Thyroid gland (tissue), 4 donors: ENCODE results near the gene TSPAN9. TPM values are rescaled to one million over a fixed set of nuclear protein-coding genes. Genes with fewer than 3 reads are reported as not detected.

Experiments used
- DNase-seq, 2 donors: peaks; one replicate each; pipeline ENCODE4 v3.0.0-alpha.2; 2019
- H3K27ac ChIP-seq, 3 donors: fragments of 200-600 bp; sonication (generic); 1 replicate in 2 of 3; 2 replicates in 1 of 3; pipeline ENCODE4 v1.5.1; 2016 to 2019; ENCODE audit warnings: mild to moderate bottlenecking in 1 of 3, moderate library complexity in 1 of 3
- H3K27me3 ChIP-seq: fragments of 200-600 bp; sonication (generic); one replicate; pipeline ENCODE4 v1.5.1; 2019
- H3K36me3 ChIP-seq, 2 donors: fragments of 200-600 bp; sonication (generic); one replicate each; pipeline ENCODE4 v1.5.1; 2016 to 2019
- H3K4me1 ChIP-seq, 2 donors: fragments of 200-600 bp; sonication (generic); one replicate each; pipeline ENCODE4 v1.5.1; 2017 to 2019
- H3K4me3 ChIP-seq, 3 donors: fragments of 200-600 bp; sonication (generic); replicated peaks in 1 of 3; 1 replicate in 2 of 3; 2 replicates in 1 of 3; pipeline ENCODE4 v1.5.1; 2016; ENCODE audit warnings: mild to moderate bottlenecking in 1 of 3
- H3K9me3 ChIP-seq: fragments of 200-600 bp; sonication (generic); one replicate; pipeline ENCODE4 v1.5.1; 2017
- POLR2A ChIP-seq, 2 donors: fragments of 450-650 bp; IDR thresholded peaks; one replicate each; pipeline ENCODE4 v1.6.1; 2017; ENCODE audit warnings: antibody characterized with exemption in 2 of 2, mild to moderate bottlenecking in 2 of 2, moderate library complexity in 1 of 2
- WGBS, 2 donors: methylation state at CpG; one replicate each; pipeline ENCODE4 v1.1.5; 2017; 5-methylcytosine and 5-hydroxymethylcytosine counted together
- intact Hi-C: fragments of 100-400 bp; cut with DNase I; formaldehyde crosslinking; loops from one replicate; pipeline ENCODE4 v1.15.1; 2023
- small RNA-seq: library from RNA; depleted of rRNA; stranded (forward); fragments of <200 nt; gene quantifications from one replicate; pipeline ENCODE3, GENCODE V24; 2016
- total RNA-seq, 4 donors: library from RNA; depleted of rRNA; stranded (reverse); fragments of >200 nt; gene quantifications; one replicate each; pipeline ENCODE4 v1.2.3, GENCODE V29; 2016
- TF ChIP-seq, protein P1 (sequence below), 6 experiments: fragments of 200-600 bp in 3 of 6; fragments of 450-650 bp in 3 of 6; sonication (generic) in 3 of 6; IDR thresholded peaks; one replicate each; pipeline ENCODE4 v1.5.1; 2016 to 2019; ENCODE audit warnings: antibody characterized with exemption in 6 of 6, mild to moderate bottlenecking in 2 of 6, inconsistent platforms in 1 of 6, moderate library complexity in 1 of 6

Gene TSPAN9
- total RNA-seq, 4 donors from 2014 or later, result 26.9 to 47.5 (median 33.2) TPM

DNA sequence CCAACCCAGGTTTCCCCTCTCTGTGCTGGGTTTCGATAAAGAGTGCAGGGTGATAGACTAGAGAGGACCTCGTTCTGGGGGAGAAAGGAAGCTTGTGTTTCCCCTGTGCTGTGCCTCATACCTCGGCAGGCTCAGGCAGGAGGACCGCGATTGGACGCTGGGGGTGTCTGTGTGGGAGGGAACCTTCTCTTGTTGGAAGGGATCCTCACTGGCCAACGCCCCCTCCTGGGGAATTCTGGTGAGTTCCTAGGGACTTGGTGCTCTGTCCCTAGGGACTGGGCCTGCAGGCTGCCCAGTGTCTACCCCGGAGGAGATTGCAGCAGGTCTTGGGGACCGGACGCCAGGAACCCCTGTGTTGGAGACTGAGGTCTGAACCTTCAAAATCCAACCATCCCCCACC is 256.4 kb downstream of the TSPAN9 start:
- H3K9me3 ChIP-seq, result no peaks in the 10 kb centered on the region
- TF ChIP-seq, protein P1, sequence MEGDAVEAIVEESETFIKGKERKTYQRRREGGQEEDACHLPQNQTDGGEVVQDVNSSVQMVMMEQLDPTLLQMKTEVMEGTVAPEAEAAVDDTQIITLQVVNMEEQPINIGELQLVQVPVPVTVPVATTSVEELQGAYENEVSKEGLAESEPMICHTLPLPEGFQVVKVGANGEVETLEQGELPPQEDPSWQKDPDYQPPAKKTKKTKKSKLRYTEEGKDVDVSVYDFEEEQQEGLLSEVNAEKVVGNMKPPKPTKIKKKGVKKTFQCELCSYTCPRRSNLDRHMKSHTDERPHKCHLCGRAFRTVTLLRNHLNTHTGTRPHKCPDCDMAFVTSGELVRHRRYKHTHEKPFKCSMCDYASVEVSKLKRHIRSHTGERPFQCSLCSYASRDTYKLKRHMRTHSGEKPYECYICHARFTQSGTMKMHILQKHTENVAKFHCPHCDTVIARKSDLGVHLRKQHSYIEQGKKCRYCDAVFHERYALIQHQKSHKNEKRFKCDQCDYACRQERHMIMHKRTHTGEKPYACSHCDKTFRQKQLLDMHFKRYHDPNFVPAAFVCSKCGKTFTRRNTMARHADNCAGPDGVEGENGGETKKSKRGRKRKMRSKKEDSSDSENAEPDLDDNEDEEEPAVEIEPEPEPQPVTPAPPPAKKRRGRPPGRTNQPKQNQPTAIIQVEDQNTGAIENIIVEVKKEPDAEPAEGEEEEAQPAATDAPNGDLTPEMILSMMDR (IDR thresholded peaks at IDR 0.05), result no peak
- no peak for TF ChIP-seq POLR2A (IDR thresholded peaks at IDR 0.05)
- H3K4me3 ChIP-seq, result no peak overlapping the region
- 54 to 56% methylated on average over 7 to 10 of the region's 10 CpGs for WGBS, 2 donors
- no peaks in the 10 kb centered on the region for H3K27me3 ChIP-seq
- intact Hi-C loops, result no loop called here
- DNase-seq, result no peak
- H3K4me1 ChIP-seq, result peaks cover 5 to 11% of the 10 kb centered on the region in 2 donors
- H3K36me3 ChIP-seq, result no peaks in the 10 kb centered on the region
- no peak overlapping the region for H3K27ac ChIP-seq

DNA sequence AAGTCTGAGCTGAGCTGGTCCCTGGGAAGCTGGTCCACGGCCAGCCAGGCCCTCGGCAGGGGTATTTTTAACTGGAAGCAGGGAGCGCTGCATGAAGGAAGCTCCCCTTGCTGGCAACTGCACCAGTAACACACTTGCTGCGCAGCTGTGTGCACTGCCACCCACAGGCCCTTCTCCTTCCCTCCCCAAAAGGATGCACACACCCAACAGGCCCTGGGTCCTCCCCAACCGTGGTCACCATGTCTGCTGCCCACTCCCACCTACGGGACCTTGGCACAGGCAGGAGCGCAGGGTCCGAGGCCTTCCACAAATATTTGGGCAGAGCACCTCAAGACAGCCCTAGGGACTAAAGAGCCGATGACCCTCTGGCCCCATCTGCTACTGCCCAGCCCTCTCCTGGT is 256.8 kb downstream of the TSPAN9 start:
- H3K4me3 ChIP-seq, result no peak overlapping the region
- WGBS, 2 donors, result 88 to 95% methylated on average over 5 to 7 of the region's 9 CpGs
- no peaks in the 10 kb centered on the region for H3K36me3 ChIP-seq
- H3K27me3 ChIP-seq, result no peaks in the 10 kb centered on the region
- intact Hi-C loops, result no loop called here
- no peak for DNase-seq
- TF ChIP-seq POLR2A (IDR thresholded peaks at IDR 0.05), result no peak
- TF ChIP-seq, protein P1 (IDR thresholded peaks at IDR 0.05), result no peak
- H3K9me3 ChIP-seq, result no peaks in the 10 kb centered on the region
- H3K4me1 ChIP-seq, result peaks cover 3 to 7% of the 10 kb centered on the region in 2 donors
- H3K27ac ChIP-seq, result no peak overlapping the region

DNA sequence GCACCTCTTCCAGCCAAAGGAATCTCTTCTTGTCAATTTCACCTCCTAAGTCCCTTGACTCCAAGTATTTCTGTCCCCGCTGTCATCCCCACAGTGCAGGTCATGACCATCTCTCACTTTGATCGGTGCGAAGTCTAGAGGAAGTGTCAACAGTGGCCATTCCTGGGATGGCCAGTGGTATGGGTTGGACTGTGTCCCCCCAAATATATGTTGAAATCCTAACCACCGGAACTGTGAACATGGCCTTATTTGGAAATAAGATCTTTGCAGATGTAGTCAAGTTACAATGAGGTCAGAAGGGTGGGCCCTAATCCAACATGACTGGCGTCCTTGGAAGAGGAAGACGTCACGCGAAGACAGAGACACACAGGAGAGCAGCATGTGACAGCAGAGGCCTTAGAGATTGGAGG is 257.9 kb downstream of the TSPAN9 start:
- no peak for DNase-seq
- H3K4me3 ChIP-seq, result no peak overlapping the region
- H3K9me3 ChIP-seq, result no peaks in the 10 kb centered on the region
- no peaks in the 10 kb centered on the region for H3K27me3 ChIP-seq
- WGBS, 2 donors, result 89 to 96% methylated on average over 8 of the region's 8 CpGs
- no peaks in the 10 kb centered on the region for H3K4me1 ChIP-seq
- no peak overlapping the region for H3K27ac ChIP-seq
- TF ChIP-seq POLR2A (IDR thresholded peaks at IDR 0.05), result no peak
- TF ChIP-seq, protein P1 (IDR thresholded peaks at IDR 0.05), result no peak
- intact Hi-C loops, result no loop called here
- H3K36me3 ChIP-seq, result no peaks in the 10 kb centered on the region

Small RNAs within 50 kb of the gene (small RNA-seq; reads per million reads assigned to genes)
- 0.56 reads per million for gene AC005912.1
- not detected for gene RF00017

Other genes with a start within 250 kb of the TSPAN9 start
- gene NRIP2, start 242.3 kb upstream of the TSPAN9 start, total RNA-seq, result 1 to 10 TPM in 3 of 4 donors, under 1 TPM in 1; 0.88 to 2.1 (median 1.2) TPM
- not detected for gene TEX52, start 220.3 kb upstream of the TSPAN9 start, total RNA-seq
- under 1 TPM in 3 of 4 donors, not detected in 1; 0.54 to 0.67 (median 0.58) TPM for gene FOXM1, start 200.2 kb upstream of the TSPAN9 start, total RNA-seq
- 10 to 100 TPM; 14.3 to 22.2 (median 17.5) TPM for gene RHNO1, start 200.2 kb upstream of the TSPAN9 start, total RNA-seq
- gene TULP3, start 186.5 kb upstream of the TSPAN9 start, total RNA-seq, result 10 to 100 TPM; 20.1 to 32.3 (median 22.3) TPM
- 10 to 100 TPM; 28.5 to 50.9 (median 37.0) TPM for gene TEAD4, start 118.0 kb upstream of the TSPAN9 start, total RNA-seq